GM23248 (cell line): ENCODE results near the gene CC2D2A.

Source experiments
- EZH2 ChIP-seq: fragments of 200-600 bp; sonication (generic); IDR thresholded peaks from 2 replicates; pipeline ENCODE4 v1.6.1; 2018; ENCODE audit warnings: antibody characterized with exemption, mild to moderate bottlenecking; ENCODE audit not compliant: insufficient read depth, poor library complexity, severe bottlenecking
- EZH2phosphoT487 ChIP-seq: fragments of 200-600 bp; sonication (generic); IDR thresholded peaks from 2 replicates; pipeline ENCODE4 v1.6.1; 2018; ENCODE audit warnings: antibody characterized with exemption, moderate library complexity, mild to moderate bottlenecking, low read depth; ENCODE audit not compliant: insufficient read depth

GRCh38 chr4:15501941-15502340, 32.3 kb downstream of the CC2D2A start:
- no peak for TF ChIP-seq EZH2phosphoT487
- TF ChIP-seq EZH2: no peak
